ENCODE results near the gene SSU72. TPM values are rescaled to one million over a fixed set of nuclear protein-coding genes. Genes with fewer than 3 reads are reported as not detected.
A peak's percentile ranks its signal among the peaks of the same experiment; 100 is the strongest.
"Not testable (repeated sequence)": the region's sequence is repeated elsewhere in the genome, so short reads cannot be mapped to it uniquely, and the experiment has no call there.

Gene SSU72
- total RNA-seq, 1 donor from 2014 or later = 87.1 TPM

DNA sequence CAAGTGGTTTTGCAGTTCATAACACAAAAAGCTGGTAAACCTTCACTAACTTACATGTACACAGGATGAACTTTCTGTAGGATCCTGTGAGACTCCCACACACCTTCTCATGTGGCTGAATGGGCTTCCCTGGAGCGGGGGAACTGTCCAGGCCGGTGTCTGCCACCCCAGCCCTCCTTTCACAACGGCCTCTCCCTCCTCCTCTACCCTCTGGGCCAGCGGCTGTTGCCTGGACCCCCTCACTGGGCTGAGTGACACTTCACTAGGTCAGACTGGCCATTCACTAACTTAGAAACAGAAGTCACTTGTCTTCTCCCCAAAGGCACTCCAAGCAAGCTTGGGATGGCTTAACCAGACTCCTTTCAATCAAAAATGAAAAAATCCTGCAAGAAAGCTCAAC is 16.1 kb downstream of the SSU72 start:
- no peak for DNase-seq

DNA sequence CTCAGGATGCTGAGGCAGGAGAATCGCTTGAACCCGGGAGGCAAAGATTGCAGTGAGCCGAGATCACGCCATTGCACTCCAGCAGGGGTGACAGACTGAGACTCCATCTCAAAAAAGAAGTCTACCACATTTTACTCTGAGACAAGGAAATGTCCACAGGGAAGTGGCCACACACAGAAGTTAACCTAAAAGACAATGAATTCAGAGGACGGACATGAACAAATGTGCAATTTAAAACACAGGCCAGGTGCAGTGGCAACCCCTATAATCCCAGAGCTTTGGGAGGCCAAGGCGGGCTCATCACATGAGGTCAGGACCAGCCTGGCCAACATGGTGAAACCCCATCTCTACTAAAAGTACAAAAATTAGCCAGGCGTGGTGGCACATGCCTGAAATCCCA is 17.0 kb downstream of the SSU72 start:
- DNase-seq = not testable (repeated sequence)

DNA sequence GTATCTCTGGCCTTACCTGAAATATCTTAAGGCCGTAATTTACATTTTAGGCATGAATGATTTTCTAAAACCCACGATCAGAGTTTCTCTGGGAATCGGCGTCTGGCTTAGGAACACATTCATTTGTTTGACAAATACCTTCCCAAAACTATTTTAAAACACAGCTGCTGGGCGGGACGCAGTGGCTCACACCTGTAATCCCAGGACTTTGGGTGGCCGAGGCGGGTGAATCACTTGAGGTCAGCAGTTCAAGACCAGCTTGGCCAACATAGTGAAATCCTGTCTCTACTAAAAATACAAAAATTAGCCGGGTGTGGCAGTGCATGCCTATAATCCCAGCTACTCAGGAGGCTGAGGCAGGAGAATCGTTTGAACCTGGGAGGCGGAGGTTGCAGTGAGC is 17.7 kb downstream of the SSU72 start:
- DNase-seq = not testable (repeated sequence)

DNA sequence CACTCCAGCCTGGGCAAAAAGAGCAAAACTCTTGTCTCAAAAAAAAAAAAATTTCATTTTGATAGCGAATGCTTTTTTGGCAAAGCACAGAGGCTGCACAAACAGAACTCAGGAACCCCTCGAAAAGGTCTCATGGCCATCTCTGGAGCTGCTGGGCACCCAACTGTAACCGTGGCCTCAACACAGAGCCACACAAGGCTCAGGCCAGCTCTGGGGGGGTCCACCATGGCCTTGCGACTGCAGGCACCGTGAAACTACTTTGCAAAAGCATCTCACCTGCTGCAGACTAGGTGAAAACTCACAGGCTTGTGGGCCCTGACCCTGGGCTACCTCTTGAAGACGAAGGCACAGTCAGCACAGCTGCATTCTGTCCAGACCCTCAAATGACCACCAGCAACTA is 18.2 kb downstream of the SSU72 start:
- DNase-seq = no peak

DNA sequence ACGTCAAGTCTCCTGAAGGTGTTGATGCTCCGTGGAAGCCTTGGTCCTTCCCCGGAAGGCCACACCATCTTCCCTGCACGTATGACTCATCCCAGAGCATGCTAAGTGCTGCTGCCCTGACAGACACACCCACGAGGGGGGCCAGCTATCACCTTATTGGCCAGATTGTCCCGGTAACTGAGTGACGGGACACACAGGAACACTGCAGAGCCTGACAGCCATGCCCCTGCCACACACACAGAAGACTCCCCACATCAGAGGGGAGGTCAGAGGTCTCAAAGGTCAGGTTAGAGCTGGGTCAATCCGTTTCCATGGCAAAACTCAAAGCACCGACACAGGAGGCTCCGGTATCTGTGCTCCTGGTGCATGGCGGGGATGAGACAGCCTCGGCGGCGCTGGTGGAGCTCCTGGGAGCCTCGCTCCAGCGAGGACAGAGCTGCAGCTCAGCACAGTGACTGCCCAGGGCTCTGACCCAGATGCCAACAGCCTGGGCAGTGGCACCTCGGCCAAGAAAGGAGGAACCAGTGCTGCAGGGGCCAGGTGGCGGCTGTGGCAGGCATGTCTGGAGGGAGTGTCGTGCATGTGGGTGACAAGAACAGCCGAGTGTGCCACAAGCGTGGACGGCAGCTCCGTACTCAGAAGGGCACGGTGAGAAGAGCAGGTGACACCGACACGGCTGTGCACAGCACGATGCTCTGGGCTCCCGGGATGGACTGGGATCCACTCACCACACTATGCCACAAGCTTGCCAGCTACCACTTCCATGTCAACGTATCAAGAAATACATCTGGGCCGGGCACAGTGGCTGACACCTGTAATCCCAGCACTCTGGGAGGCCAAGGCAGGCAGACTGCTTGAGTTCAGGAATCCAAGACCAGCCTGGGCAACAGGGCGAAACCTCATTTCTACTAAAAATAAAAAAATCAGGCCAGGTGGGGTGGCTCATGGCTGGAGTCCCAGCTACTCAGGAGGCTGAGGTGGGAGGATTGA is 19.4 kb downstream of the SSU72 start:
- DNase-seq = peak; percentile 74

DNA sequence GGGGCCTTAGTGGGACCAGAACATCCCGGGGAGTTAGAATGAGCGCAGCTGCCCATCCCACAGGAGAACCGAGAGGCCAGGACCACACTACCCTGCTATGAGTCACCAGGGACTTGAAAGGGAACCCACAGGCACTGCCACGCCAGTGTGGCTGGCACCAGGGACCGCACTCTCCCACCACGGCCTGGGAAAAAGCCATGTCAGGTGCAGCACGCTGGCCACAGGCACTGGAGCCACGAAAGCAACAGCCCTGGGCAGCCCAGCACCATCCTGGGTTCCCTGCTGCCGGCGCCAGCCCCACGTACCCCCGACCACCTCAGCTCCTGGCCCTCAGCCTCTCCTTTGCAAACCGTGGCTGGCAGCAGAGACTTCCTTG is 20.1 kb downstream of the SSU72 start:
- no peak for DNase-seq

DNA sequence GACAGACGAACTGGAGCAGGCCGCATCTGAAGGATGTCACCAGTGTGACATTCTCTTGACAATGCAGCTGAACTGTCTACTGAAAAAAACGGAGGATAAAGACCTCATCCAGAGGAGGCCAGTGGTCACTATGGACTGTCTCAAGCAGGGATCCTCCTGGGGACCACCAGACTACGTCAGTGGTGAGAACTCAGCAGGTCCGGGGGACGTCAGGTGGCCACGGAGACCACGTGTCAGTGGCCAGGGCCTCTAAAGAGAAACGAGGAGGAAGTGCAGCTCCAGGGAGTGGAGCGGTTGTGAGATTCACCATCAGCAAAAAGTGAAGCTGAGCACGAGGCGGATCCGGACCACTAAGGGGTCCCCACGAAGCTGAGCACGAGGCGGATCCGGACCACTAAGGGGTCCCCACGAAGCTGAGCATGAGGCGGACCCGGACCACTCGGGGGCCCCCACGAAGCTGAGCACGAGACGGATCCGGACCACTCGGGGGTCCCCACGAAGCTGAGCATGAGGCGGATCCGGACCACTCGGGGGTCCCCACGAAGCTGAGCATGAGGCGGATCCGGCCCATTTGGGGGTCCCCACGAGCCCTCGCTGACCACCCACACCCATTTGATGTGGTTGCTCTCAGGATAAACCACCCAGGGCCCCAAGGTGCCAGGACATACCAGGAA is 20.7 kb downstream of the SSU72 start:
- no peak for DNase-seq

DNA sequence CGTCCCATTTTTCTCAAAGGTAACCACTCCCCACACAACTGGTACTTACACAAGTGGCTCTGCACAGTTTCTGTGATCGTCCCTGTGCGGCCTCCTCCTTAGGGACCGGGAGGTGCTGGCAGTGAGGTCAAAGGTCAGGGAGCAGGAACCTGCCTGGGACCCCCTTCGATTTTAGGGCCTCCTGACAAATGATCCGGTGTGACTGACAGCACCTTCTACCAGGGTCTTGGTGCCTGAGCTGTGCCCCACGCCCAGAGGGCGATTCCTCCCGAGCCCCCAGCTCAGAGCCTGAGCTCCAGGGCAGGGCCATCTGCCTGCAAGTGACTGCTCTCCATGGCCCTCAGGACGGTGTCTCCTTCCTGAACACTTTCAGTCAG is 22.4 kb downstream of the SSU72 start:
- no peak for DNase-seq

DNA sequence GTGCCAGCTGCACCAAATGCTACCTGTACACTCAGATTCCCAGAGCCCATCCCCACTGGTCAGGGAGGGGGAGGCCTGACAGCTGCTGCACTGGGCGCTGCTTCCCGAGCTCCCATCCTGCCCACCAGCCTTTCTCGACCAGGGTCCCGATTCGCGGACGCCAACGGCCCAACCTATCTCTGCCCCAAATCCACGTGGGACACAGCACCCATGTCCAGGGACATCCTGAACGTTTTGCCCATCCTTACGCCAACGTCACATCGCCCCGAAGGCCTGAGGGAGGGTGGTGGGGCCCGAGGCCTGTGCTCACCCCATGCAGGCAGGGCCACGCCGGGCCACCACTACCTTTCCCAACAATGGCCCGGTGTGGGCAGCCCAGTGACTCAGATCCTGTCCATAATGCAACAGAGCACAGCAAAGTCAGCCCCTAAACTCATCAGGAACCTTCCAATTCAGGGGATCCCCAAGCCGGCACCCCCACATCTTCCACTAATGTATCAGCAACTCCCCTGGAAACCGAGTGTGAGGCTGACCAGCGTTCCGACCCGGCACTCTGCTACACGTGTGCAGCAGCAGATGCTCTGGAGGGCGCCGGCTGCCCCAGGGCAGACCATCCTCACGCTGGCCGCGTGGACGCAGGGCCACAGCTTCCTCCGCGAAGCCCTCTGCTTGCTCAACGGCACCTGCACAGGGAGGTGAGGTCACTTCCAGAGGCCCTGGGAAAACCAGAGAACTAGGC is 23.0 kb downstream of the SSU72 start:
- no peak for DNase-seq

DNA sequence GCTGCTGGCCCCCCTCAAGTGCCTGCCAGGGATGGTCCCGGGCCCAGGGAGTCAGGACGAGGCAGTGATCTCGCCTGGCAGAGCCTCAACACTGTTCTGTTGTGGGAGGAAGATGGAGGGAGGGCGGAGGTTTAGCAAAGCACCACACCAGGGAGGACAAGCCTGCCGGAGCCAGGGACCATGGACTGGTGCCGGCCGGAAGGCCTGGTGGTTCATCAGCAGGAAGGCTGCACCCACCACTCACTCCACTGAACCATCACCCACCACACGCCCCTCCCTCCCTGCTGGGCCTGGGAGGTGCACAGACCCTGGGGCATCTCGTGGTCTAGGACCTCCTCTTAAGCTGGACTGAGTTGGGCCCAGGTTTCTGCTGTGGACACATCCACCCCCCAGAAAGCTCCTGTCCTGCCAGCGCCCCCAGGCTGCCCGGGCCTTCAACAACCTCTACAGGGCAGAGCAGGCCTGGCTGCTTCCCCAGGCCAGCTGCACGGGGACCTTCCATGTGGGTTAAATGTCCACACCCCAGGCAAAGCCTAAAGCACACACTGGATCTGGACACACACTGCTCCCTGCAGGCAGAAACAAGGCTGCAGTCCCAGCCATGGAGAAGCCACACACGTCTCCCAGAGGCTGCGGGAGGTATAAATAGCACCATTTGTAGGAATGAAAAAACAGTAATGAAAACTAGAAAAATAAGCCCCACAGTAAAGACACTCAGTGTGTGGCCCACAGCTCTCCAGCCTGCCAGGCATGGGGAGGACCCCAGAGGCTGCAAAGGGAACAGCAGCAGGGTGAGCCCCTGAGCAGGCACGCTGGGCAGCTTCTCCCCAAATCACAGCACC is 23.9 kb downstream of the SSU72 start:
- DNase-seq = peak; percentile 56

DNA sequence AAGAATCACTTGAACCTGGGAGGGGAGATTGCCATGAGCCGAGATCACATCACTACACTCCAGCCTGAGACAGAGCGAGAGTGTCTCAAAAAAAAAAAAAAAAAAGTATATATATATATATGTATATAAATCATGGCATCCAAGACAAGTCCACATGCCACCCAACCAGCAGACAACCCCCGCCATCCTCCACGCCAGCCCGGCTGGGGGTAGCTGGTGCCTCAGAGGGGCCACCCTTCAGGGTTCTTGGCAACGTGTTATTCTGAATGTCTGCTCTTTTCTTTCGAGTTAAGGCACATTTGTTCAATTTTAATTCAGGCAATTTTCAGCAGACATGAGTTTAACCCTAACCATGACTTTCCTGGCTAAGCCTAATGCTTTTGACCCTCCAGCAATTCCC is 24.6 kb downstream of the SSU72 start:
- no peak for DNase-seq

DNA sequence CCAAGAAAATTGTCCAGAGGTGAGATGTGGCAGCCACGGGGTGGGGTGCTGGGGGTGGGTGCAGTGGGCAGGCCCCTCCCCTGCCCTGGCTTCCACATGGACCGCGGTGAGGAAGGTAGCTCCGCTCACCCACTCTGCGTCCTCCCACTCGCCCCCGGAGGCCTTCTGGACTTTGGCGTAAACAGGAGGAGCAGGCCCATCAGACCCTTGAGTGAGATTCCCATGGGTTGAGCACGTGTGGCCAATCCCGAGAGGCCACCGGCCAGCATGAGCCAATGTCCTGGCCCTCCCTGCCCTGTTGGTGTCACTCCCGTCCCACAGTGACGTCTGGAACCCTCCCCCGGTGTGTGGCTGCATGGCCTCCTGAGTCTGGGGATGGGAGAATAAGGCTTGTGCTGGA is 26.1 kb downstream of the SSU72 start:
- DNase-seq = no peak

DNA sequence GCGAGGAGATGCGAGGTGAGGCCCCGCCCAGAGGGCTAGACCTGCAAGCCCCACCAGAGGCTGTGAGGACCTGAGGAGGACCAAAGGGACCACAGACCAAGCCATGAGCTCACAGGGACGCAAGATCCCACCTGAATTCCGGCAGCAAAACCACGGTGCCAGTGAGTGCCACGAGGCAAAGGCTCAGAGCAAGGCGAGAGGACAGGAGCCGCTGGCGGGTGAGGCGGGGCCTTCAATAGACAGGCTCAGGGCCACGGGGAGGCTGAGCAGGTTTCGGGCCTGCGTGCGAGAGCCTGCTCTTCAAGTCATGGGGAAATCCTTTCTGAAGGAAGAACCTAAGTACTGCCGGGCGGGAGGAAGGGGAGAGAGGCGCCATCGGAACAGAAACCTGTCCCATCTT is 27.2 kb downstream of the SSU72 start:
- no peak for DNase-seq

DNA sequence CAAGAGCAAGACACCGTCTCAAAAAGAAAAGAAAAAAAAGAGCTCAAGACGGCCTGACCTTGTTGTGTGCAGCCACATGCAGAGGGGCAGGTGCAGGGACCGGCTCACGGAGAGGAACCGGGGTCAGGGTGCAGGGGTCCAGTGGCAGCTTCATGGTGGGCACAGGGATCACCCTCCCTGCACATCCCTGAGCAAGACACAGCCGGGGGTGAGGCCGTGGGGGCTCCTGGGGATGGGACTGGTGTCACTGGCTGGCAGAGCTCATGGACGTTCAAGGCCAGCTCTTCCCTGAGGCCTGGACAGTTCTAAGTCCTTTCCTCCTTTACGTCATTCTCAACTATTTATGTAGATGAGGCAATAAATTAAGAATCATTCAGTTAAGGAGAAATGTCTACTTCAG is 27.7 kb downstream of the SSU72 start:
- DNase-seq = no peak

DNA sequence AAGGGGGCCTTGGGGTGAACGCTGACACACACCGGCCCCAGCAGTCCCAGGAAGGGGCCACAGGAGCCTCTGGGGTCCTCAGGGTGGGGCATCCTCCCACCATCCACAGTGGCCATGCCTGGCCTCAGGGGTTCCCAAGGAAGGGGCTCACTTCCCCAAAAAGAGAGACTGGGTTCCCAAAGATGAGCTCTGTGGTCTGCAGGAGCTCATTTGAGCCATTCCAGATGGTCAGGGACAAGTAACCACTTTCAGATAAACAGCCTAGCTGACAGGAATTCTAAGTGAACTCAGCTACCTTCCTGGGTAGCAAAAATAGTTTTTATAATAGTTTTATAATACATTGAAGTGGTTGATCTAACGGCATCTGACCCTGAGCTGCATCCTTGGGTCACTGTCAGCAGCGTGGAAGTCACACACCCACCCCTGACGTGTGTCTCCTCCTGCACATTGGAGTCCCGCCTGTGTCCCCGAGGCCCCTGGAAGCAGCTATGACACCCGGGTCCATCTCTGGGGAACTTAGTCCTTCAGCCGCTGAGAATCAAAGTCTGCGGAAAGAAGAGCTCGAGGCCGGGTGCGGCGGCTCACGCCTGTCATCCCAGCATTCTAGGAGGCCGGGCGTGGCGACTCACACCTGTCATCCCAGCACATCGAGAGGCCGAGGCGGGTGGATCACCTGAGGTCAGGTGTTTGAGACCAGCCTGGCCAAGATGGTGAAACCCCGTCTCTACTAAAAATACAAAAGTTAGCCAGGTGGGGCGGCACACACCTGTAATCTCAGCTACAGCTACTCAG is 28.5 kb downstream of the SSU72 start:
- no peak for DNase-seq

DNA sequence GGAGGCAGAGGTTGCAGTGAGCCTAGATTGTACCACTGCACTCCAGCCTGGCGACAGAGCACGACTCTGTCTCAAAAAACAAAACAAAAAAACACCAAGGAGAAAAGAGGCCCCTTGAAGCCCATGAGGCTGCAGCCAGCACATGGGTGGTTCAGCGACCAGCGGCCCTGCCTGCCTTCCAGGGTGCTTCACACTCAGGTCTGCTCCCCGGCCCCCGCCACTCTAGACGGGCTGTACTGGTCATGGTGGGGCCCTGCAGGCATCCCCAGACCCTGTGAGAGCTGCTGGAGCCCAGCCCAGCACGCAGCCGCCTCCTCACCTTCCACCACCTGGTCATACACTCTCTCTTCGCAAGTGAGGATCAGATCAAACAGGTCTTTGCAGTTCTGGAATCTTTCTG is 30.1 kb downstream of the SSU72 start:
- no peak for DNase-seq

DNA sequence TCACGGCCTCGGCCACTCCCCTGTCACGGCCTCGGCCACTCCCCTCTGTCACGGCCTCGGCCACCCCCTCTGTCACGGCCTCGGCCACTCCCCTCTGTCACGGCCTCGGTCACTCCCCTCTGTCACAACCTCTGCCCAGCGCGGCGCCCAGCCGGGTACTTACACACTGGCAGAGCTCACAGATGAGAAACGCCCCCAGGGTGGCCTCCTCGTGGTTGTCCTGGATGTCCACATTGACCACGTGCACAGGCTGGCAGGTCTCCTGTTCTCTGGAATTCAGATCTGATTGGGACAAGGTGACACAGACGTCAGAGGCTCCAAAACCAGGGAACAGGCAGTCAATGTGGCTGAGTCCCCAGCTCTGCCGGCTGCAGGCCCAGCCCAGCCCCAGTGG is 31.0 kb downstream of the SSU72 start:
- no peak for DNase-seq

DNA sequence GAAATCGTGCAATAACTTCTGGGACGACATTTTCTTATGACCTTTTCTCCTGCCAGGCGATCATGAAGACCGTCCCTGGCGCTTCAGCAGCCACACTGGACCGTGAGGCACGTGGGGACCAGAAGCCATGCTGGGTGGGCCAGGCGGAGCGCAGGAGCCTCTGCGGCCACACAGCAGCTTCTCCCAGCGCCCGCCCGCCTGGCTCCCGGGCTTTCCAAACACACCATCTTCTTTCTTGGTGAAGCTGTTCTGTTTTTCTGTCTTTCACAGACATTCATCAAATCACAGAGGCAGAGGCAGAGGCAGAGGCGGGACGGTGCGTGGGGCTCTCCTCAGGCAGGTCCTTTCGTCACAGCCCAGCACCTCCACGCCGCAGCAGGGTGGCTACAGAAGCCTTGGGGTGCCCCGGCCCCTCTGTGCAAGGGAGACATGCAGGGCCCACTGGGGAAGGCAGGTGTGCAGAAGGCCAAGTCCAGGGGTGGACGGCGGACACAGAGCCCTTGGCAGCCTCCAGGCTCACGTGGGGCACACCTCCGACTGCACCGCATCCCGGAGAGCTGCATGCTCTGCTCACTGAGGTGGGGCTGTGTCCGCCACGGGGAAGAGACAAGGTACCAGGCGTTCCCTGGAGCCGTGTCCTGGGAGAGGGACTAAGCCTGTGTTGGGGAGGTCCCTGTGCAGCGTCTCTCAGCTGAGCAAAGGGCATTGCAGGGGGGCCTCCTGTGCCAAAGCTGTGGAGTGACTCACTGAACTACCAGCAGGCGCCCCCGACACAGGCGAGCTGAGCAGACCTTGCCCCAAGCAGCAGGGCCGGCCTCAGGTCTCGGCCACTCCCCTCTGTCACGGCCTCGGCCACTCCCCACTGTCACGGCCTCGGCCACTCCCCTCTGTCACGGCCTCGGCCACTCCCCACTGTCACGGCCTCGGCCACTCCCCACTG is 31.6 kb downstream of the SSU72 start:
- DNase-seq = no peak

DNA sequence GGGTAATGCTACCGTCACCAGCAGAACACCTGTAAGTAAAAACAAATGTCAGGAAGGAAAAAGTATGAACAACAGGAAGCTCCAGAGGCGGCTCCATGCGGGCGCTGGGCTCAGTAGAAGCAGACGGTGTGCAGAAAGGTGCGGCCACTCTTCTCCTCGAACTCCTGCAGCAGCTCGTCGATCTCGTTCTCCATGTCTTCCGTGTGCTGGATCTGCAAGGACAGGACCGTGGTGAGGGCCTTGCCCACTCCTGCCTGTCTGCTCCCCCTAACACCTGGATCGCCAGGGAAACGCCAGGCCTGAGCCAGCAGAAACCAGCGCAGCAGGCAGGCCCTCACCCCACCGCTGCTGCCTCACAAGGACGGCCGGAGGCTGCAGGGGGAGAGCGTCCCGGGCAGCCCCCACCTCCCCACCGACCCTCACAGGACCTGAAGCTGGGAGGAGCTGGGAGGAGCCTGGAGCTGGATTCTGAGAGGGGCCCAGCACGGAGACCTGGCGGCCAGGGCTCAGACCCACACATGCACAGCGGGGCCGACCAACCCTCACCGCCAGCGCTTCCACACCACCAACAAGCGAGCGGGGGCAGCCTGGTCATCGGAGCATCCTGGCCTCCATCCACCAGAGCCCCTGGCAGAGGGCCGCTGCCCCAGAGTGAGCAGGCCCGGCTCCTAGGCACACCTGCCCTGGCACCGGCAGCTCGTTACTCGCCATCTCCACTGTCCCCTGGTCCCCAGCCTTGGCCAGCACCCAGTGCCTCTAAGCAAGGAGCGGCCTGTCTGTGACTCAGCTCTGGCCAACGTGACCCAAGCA is 32.5 kb downstream of the SSU72 start:
- no peak for DNase-seq

All from dermis blood vessel endothelial cell (primary cell).